ENCODE data around the gene NKTR.

GRCh38 chr3:42600111-42600957 lies at the start of gene NKTR:
- no peak for TF ChIP-seq RAD21 (conservative IDR thresholded peaks at IDR 0.05)
- peak; percentile 61 for TF ChIP-seq CTCF (IDR thresholded peaks at IDR 0.05; ENCODE audit: poor library complexity, severe bottlenecking)
- no peak for TF ChIP-seq EZH2 (IDR thresholded peaks at IDR 0.05; ENCODE audit: borderline replicate concordance, insufficient read depth, low read length, poor library complexity, severe bottlenecking)
- no peak for TF ChIP-seq REST (IDR thresholded peaks at IDR 0.05; ENCODE audit: borderline replicate concordance)
- peak; percentile 76 for TF ChIP-seq TAF1 (IDR thresholded peaks at IDR 0.05; ENCODE audit: low read depth)
- peak; percentile 66 for TF ChIP-seq EP300 (conservative IDR thresholded peaks at IDR 0.05; ENCODE audit: poor library complexity, severe bottlenecking)

All from neural cell (in vitro differentiated cells).